HG03460 (cell line): ENCODE results near the gene PRR22.
"Not testable (repeated sequence)": the region's sequence is repeated elsewhere in the genome, so short reads cannot be mapped to it uniquely, and the experiment has no call there.

Experiments
- ATAC-seq: cut with Tn5 transposase; IDR thresholded peaks from one replicate; pipeline ENCODE4 v1.9.1; 2021; ENCODE audit not compliant: unreplicated experiment

Gene PRR22

GRCh38 chr19:5762608-5763217 is 21.8 kb downstream of the PRR22 start:
- ATAC-seq = no peak

DNA sequence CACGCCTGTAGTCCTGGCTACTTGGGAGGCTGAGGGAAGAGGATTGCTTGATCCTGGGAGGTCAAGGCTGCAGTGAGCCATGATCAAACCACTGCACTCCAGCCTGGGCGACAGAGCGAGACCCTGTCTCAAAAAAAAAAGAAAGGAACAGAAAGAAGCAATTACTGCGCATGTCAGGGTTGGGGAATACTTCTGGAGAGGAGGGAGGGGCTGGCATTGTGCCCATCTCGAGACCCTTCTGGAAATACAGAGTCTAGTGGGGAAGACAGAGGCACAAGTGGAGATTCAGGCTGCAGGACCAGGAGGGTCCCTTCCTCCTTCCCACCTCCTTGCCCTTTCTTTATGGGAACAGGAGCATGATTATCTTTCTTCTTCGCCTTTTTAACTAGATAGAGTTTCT is 30.8 kb downstream of the PRR22 start:
- ATAC-seq = no peak

- ATAC-seq = no peak
These were observed 32.8 kb downstream of the PRR22 start for GRCh38 chr19:5751709-5752108.

- ATAC-seq = no peak
These were observed 35.0 kb downstream of the PRR22 start for GRCh38 chr19:5749505-5749904.

DNA sequence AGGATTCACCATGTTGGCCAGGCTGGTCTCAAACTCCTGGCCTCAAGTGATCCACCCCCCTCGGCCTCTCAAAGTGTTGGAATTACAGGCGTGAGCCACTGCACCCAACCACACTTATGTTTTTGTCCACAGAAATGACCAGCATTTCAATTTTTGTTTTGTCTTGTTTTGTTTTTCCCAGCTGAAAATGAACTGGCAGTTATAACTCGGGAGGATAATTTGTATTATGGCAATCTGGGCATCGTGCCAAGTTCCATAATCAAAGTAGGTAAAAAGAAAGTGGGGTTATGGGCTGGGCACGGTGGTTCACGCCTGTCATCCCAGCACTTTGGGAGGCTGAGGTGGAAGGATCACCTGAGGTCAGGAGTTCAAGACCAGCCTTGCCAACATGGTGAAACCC is 35.6 kb downstream of the PRR22 start:
- ATAC-seq = not testable (repeated sequence)

GRCh38 chr19:5744999-5745398 is 39.5 kb downstream of the PRR22 start:
- not testable (repeated sequence) for ATAC-seq

DNA sequence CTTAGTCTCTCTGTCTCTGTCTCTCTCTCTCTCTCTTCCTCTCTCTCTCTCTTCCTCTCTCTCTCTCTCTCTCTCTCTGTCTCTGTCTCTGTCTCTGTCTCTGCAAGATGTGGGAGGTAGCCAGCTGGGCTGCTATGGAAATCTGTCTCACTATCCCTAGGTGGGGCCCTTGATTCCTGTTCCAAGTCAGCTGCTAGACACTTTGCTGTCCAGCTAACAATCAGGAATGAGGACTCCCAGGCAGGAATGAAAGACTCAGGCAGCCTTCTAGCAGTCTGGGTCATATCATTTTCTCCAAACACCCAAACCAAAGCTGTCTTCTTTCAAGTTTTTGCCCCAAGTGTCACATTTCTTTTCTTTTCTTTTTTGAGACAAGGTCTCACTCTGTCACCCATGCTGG is 40.9 kb downstream of the PRR22 start:
- ATAC-seq = no peak

GRCh38 chr19:5742051-5742450 is 42.5 kb downstream of the PRR22 start:
- no peak for ATAC-seq

DNA sequence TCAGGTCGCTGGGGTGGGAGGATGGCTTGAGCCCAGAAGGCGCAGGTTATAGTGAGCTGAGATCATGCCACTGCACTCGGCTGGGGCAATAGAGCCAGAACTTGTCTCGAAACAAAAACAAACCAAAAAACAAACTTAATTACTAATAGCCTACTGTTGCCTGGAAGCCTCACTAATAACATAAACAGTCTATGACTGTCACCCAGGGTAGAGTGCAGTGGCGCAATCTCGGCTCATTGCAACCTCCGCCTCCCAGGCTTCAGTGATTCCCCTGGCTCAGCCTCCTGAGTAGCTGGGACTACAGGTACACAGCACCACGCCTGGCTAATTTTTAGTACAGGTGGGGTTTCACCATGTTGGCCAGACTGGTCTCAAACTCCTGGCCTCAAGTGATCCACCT is 46.1 kb downstream of the PRR22 start:
- no peak for ATAC-seq

- not testable (repeated sequence) for ATAC-seq
These were observed 51.4 kb downstream of the PRR22 start for GRCh38 chr19:5733172-5733571.
